Activated naive CD8-positive, alpha-beta T cell treated with anti-CD3 and anti-CD28 coated beads, Interleukin-2, amount 50 U/mL, for 24 hours (primary cell): ENCODE results near the gene DGKI.

Source experiments
- ATAC-seq: fragments of 150-1000 bp; cut with Tn5 transposase; one replicate; pipeline ENCODE4 v1.10.0; 2021
- DNase-seq: peaks from one replicate; pipeline ENCODE4 v3.0.0; 2021
- H3K27ac Mint-ChIP-seq: one replicate; pipeline ENCODE4 v1.8.0; 2021; ENCODE audit warnings: mild to moderate bottlenecking, mixed read lengths
- H3K27me3 Mint-ChIP-seq: one replicate; pipeline ENCODE4 v1.8.0; 2021; ENCODE audit warnings: mixed read lengths
- H3K36me3 Mint-ChIP-seq: one replicate; pipeline ENCODE4 v1.8.0; 2021; ENCODE audit warnings: low read depth, mixed read lengths
- H3K4me1 Mint-ChIP-seq: one replicate; pipeline ENCODE4 v1.8.0; 2021; ENCODE audit warnings: mixed read lengths
- H3K4me3 Mint-ChIP-seq: one replicate; pipeline ENCODE4 v1.8.0; 2021; ENCODE audit warnings: mild to moderate bottlenecking, moderate library complexity, mixed read lengths
- H3K9me3 Mint-ChIP-seq: one replicate; pipeline ENCODE4 v1.8.0; 2021; ENCODE audit warnings: mixed read lengths

The DGKI gene

GRCh38 chr7:137695942-137696341 is 150.8 kb downstream of the DGKI start:
- Mint-ChIP-seq H3K4me1 (no peaks in the 10 kb centered on the region), H3K36me3 (no peaks in the 10 kb centered on the region), H3K27ac (no peak overlapping the region), H3K4me3 (no peak overlapping the region), H3K27me3 (peaks cover 16% of the 10 kb centered on the region), H3K9me3 (no peaks in the 10 kb centered on the region)
- ATAC-seq (no peak), DNase-seq (no peak)

GRCh38 chr7:137695494-137695893 is 151.3 kb downstream of the DGKI start:
- H3K4me3 Mint-ChIP-seq = no peak overlapping the region
- no peaks in the 10 kb centered on the region for H3K4me1 Mint-ChIP-seq
- no peak overlapping the region for H3K27ac Mint-ChIP-seq
- no peaks in the 10 kb centered on the region for H3K36me3 Mint-ChIP-seq
- H3K27me3 Mint-ChIP-seq = peaks cover 16% of the 10 kb centered on the region
- no peaks in the 10 kb centered on the region for H3K9me3 Mint-ChIP-seq
- ATAC-seq = no peak
- DNase-seq = no peak

- H3K4me1 Mint-ChIP-seq = no peaks in the 10 kb centered on the region
- ATAC-seq (no peak), DNase-seq (no peak)
- no peaks in the 10 kb centered on the region for H3K9me3 Mint-ChIP-seq
- H3K4me3 Mint-ChIP-seq = no peak overlapping the region
- no peak overlapping the region for H3K27ac Mint-ChIP-seq
- peaks cover 13% of the 10 kb centered on the region for H3K27me3 Mint-ChIP-seq
- H3K36me3 Mint-ChIP-seq = no peaks in the 10 kb centered on the region
These were observed 152.4 kb downstream of the DGKI start for GRCh38 chr7:137694405-137694804.

GRCh38 chr7:137692399-137692798 is 154.4 kb downstream of the DGKI start:
- DNase-seq = no peak
- Mint-ChIP-seq H3K9me3 (no peaks in the 10 kb centered on the region), H3K36me3 (no peaks in the 10 kb centered on the region), H3K27me3 (peaks cover 13% of the 10 kb centered on the region), H3K27ac (no peak overlapping the region), H3K4me1 (no peaks in the 10 kb centered on the region), H3K4me3 (no peak overlapping the region)
- ATAC-seq = no peak

- DNase-seq = no peak
- ATAC-seq = no peak
- Mint-ChIP-seq H3K27me3 (peaks cover 9% of the 10 kb centered on the region), H3K36me3 (no peaks in the 10 kb centered on the region), H3K4me1 (no peaks in the 10 kb centered on the region), H3K9me3 (no peaks in the 10 kb centered on the region), H3K27ac (no peak overlapping the region), H3K4me3 (no peak overlapping the region)
These were observed 155.2 kb downstream of the DGKI start for GRCh38 chr7:137691566-137691965.

DNA sequence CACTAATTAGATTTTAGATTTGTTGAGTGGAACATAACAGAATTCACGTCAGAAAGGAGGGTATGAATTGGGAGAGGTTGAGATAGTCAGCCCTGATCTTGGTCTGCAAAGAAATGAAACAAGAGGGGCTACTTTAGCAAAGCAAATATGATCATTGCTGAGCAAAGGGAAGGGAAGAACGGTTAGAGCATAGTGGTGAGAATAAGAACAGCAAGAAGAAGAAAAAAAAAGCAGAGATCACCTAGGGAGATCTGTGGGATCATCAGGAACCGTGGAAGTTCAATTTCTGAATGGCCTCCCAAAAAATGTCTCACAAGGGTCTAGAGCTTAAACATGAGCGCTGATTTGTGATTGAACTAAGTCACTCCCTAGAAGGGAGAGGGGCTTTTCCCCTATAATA is 156.1 kb downstream of the DGKI start:
- no peak overlapping the region for H3K27ac Mint-ChIP-seq
- peaks cover 2% of the 10 kb centered on the region for H3K27me3 Mint-ChIP-seq
- DNase-seq (no peak), ATAC-seq (no peak)
- H3K9me3 Mint-ChIP-seq = no peaks in the 10 kb centered on the region
- H3K4me1 Mint-ChIP-seq = no peaks in the 10 kb centered on the region
- H3K4me3 Mint-ChIP-seq = no peak overlapping the region
- H3K36me3 Mint-ChIP-seq = no peaks in the 10 kb centered on the region

DNA sequence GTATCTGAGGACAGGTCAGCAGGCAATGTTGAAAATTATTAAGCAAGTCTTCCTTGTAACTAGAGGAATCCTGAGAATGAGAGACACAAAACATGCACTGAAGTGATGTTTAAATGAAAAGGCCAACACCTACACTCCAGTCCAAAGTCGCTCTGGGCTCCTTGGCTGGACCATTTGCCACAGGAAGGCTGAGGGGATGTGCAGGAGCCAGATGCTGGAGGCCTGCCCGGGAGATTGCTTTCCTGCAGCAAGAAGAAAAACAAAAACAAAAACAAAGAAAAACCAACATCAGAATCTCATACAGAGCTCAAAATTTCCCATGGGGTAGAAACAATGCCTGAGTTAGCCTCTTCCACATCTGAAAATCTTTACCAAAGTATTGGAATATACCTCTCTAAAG is 157.0 kb downstream of the DGKI start:
- H3K9me3 Mint-ChIP-seq = no peaks in the 10 kb centered on the region
- H3K27me3 Mint-ChIP-seq = no peaks in the 10 kb centered on the region
- H3K4me3 Mint-ChIP-seq = no peak overlapping the region
- DNase-seq (no peak), ATAC-seq (no peak)
- H3K4me1 Mint-ChIP-seq = no peaks in the 10 kb centered on the region
- no peaks in the 10 kb centered on the region for H3K36me3 Mint-ChIP-seq
- no peak overlapping the region for H3K27ac Mint-ChIP-seq

GRCh38 chr7:137687556-137688265 is 159.1 kb downstream of the DGKI start:
- H3K27ac Mint-ChIP-seq = no peak overlapping the region
- ATAC-seq (no peak), DNase-seq (no peak)
- no peaks in the 10 kb centered on the region for H3K9me3 Mint-ChIP-seq
- no peaks in the 10 kb centered on the region for H3K27me3 Mint-ChIP-seq
- H3K36me3 Mint-ChIP-seq = no peaks in the 10 kb centered on the region
- H3K4me3 Mint-ChIP-seq = no peak overlapping the region
- no peaks in the 10 kb centered on the region for H3K4me1 Mint-ChIP-seq

- Mint-ChIP-seq H3K27ac (no peak overlapping the region), H3K4me1 (no peaks in the 10 kb centered on the region), H3K27me3 (no peaks in the 10 kb centered on the region), H3K4me3 (no peak overlapping the region), H3K9me3 (no peaks in the 10 kb centered on the region), H3K36me3 (no peaks in the 10 kb centered on the region)
- no peak for ATAC-seq
- DNase-seq = no peak
These were observed 161.2 kb downstream of the DGKI start for GRCh38 chr7:137685433-137686164.

DNA sequence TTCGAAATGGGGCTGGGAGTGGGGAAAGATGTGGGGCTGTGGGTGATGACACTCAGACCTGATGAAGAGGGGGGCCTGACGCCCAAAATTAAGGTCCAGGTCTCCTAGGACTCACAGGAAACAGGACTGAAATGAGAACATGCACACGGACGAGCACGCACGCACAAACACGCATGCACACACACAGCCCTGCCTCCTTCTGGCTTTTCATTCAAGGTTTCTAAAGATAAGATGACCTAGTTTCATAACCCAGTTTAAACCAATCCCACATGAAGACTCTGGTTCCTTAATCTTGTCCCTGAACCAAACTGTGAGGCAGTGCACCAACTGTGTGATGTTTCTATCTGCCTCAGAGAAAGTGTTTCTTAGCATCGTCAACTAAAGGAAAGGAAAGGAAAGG is 162.0 kb downstream of the DGKI start:
- ATAC-seq = no peak
- DNase-seq = no peak
- no peak overlapping the region for H3K27ac Mint-ChIP-seq
- no peak overlapping the region for H3K4me3 Mint-ChIP-seq
- H3K36me3 Mint-ChIP-seq = no peaks in the 10 kb centered on the region
- H3K27me3 Mint-ChIP-seq = no peaks in the 10 kb centered on the region
- no peaks in the 10 kb centered on the region for H3K9me3 Mint-ChIP-seq
- no peaks in the 10 kb centered on the region for H3K4me1 Mint-ChIP-seq

DNA sequence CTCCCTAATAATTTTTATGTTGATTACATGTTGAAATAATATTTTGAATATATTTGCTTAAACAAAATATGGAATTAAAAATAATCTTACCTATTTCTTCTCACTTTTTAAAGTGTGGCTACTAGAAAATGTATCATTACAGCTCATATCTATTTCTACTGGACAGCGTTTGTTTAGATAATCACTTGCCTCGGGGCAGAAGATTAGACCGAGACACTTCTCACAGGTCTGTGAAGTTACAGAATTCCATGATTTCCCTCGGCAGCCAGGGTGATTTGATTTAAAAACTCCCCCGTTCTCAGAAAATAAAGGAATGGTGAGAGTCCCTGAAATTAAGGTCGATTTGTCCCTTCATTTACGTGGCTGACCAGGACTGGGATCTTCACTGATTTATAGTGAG is 162.5 kb downstream of the DGKI start:
- Mint-ChIP-seq H3K36me3 (no peaks in the 10 kb centered on the region), H3K27me3 (no peaks in the 10 kb centered on the region), H3K27ac (no peak overlapping the region), H3K9me3 (no peaks in the 10 kb centered on the region), H3K4me1 (no peaks in the 10 kb centered on the region), H3K4me3 (no peak overlapping the region)
- ATAC-seq (no peak), DNase-seq (no peak)

DNA sequence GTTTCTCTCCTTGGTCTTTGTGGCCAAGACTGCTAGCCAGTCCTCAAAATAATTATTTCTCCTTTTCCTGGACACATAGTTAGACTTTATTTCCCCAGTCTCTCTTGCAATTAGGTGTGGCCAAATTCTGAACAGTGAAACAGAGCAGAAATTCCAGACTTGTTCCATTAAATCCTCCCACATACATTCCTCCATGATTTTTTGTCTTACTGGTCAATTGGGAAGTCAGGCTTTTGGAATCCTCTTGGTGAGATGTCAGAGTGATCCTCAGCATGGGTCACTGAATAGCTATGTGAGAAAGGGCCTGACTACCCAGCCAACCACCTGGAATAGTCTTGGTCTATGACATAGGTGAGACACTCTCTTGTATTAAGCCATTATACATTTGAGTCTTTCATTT is 164.2 kb downstream of the DGKI start:
- H3K27ac Mint-ChIP-seq = no peak overlapping the region
- no peaks in the 10 kb centered on the region for H3K4me1 Mint-ChIP-seq
- H3K36me3 Mint-ChIP-seq = no peaks in the 10 kb centered on the region

GRCh38 chr7:137681657-137682562 is 164.9 kb downstream of the DGKI start:
- no peaks in the 10 kb centered on the region for H3K27me3 Mint-ChIP-seq
- H3K36me3 Mint-ChIP-seq = no peaks in the 10 kb centered on the region
- DNase-seq = no peak
- no peak overlapping the region for H3K27ac Mint-ChIP-seq
- H3K9me3 Mint-ChIP-seq = no peaks in the 10 kb centered on the region
- no peaks in the 10 kb centered on the region for H3K4me1 Mint-ChIP-seq
- no peak for ATAC-seq
- no peak overlapping the region for H3K4me3 Mint-ChIP-seq

More for the DNA sequence above, 164.2 kb downstream of the DGKI start:
- Mint-ChIP-seq H3K9me3 (no peaks in the 10 kb centered on the region), H3K4me3 (no peak overlapping the region), H3K27me3 (no peaks in the 10 kb centered on the region)
- DNase-seq = no peak
- ATAC-seq = no peak

DNA sequence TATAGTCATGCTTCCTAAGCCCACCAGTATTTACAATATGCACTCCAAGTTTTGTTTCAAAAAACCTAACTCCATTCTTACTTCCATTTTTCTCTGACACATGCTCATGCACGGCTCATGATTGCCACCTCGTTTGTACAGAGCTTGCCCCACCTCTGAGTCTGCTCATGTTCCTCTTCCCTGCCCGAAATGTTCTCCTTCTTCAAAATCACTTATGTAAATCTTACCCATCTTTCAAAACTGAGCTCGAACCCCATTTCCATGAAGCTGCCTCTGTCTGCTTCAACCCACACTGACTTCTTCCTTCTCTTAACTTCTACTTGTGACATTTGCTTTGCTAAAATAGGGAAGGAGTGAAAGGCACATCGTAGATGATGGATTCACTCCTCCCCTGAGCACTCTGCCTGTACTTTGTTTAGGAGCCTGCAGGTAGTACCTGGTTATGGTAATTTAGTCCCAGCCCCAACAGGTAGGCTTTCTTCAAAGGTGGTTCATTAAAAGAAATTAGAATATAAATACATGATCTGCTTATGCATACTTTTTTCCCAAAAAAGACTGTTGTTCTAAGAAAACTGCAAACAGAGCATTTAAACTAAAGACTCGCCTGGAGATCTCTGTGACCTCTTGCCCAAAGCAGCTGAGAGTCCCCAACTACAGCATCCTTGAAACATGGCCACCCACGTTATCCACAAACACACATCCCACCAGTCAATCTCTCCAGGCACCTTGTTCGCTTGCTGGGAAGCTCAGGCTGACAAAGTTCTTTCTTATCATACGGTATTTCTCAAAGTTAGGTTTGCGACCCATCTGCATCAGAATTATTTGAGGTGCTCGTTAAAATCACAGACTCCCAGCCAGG is 172.0 kb downstream of the DGKI start:
- DNase-seq = no peak
- Mint-ChIP-seq H3K4me1 (no peaks in the 10 kb centered on the region), H3K27me3 (peaks cover 13% of the 10 kb centered on the region), H3K4me3 (no peak overlapping the region), H3K27ac (no peak overlapping the region), H3K9me3 (no peaks in the 10 kb centered on the region), H3K36me3 (no peaks in the 10 kb centered on the region)
- ATAC-seq = no peak
